Brain pericyte (primary cell): Measurements from ENCODE around the gene RAB4B.
A peak's percentile ranks its signal among the peaks of the same experiment; 100 is the strongest.
"Not testable (repeated sequence)": the region's sequence is repeated elsewhere in the genome, so short reads cannot be mapped to it uniquely, and the experiment has no call there.

ENCODE experiments used
- DNase-seq: peaks from one replicate; pipeline ENCODE4 v3.0.0-alpha.2; 2012; ENCODE audit warnings: low read depth, low spot score

The RAB4B gene

GRCh38 chr19:40822704-40823553 is 44.9 kb downstream of the RAB4B start:
- DNase-seq: not testable (repeated sequence)

- not testable (repeated sequence) for DNase-seq
Observed at GRCh38 chr19:40824916-40825315, 46.9 kb downstream of the RAB4B start.

- DNase-seq: not testable (repeated sequence)
Observed at GRCh38 chr19:40825460-40826095, 47.5 kb downstream of the RAB4B start.

- not testable (repeated sequence) for DNase-seq
Observed at GRCh38 chr19:40826312-40826698, 48.3 kb downstream of the RAB4B start.

- DNase-seq: not testable (repeated sequence)
Observed at GRCh38 chr19:40826699-40827385, 48.8 kb downstream of the RAB4B start.

- no peak for DNase-seq
Observed at GRCh38 chr19:40827386-40828247, 49.6 kb downstream of the RAB4B start.

- no peak for DNase-seq
Observed at GRCh38 chr19:40829205-40829604, 51.2 kb downstream of the RAB4B start.

- DNase-seq: not testable (repeated sequence)
Observed at GRCh38 chr19:40830741-40831140, 52.7 kb downstream of the RAB4B start.

GRCh38 chr19:40831502-40832430 is 53.7 kb downstream of the RAB4B start:
- peak; percentile 79 for DNase-seq

- DNase-seq: not testable (repeated sequence)
Observed at GRCh38 chr19:40832431-40832790, 54.4 kb downstream of the RAB4B start.

GRCh38 chr19:40833728-40834533 is 55.9 kb downstream of the RAB4B start:
- not testable (repeated sequence) for DNase-seq

GRCh38 chr19:40836754-40837429 is 58.8 kb downstream of the RAB4B start:
- DNase-seq: no peak

GRCh38 chr19:40838477-40838876 is 60.4 kb downstream of the RAB4B start:
- not testable (repeated sequence) for DNase-seq

GRCh38 chr19:40842012-40842411 is 64.0 kb downstream of the RAB4B start:
- DNase-seq: not testable (repeated sequence)

- DNase-seq: not testable (repeated sequence)
Observed at GRCh38 chr19:40842997-40843652, 65.1 kb downstream of the RAB4B start.

GRCh38 chr19:40843653-40844052 is 65.6 kb downstream of the RAB4B start:
- not testable (repeated sequence) for DNase-seq
